ENCODE measurements around the gene SHISA5.

GRCh38 chr3:48521635-48522034, 17.7 kb upstream of the SHISA5 start:
- TF ChIP-seq POLR2AphosphoS5 (IDR thresholded peaks at IDR 0.05) (no peak), CTCF (IDR thresholded peaks at IDR 0.05) (no peak), EP300 (IDR thresholded peaks at IDR 0.05) (no peak), POLR2A (IDR thresholded peaks at IDR 0.05) (no peak)
